ENCODE measurements around the gene NUFIP1.

DNA sequence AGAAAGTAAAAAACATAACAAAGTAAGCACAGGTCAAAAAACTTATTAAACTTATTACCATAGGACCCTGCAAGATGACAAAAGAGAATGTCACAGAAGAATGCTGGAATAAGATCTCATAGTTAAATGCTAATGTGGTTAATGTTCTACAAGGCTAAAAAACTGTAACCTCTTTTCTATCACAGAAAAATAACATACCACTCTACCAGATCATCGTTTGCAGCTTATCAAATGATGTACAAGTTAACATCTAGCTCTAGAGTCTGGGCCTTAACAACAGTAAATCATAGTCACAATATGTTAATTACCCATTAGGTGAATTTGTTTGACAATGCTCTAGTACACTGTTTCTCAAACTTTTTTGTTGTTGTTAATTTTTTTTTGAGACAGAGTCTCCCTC lies 53.0 kb downstream of the NUFIP1 start:
- TF ChIP-seq, protein P1, sequence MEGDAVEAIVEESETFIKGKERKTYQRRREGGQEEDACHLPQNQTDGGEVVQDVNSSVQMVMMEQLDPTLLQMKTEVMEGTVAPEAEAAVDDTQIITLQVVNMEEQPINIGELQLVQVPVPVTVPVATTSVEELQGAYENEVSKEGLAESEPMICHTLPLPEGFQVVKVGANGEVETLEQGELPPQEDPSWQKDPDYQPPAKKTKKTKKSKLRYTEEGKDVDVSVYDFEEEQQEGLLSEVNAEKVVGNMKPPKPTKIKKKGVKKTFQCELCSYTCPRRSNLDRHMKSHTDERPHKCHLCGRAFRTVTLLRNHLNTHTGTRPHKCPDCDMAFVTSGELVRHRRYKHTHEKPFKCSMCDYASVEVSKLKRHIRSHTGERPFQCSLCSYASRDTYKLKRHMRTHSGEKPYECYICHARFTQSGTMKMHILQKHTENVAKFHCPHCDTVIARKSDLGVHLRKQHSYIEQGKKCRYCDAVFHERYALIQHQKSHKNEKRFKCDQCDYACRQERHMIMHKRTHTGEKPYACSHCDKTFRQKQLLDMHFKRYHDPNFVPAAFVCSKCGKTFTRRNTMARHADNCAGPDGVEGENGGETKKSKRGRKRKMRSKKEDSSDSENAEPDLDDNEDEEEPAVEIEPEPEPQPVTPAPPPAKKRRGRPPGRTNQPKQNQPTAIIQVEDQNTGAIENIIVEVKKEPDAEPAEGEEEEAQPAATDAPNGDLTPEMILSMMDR (IDR thresholded peaks at IDR 0.05 in 4 of 5, conservative IDR thresholded peaks at IDR 0.05 in 1 of 5) = no peak
- TF ChIP-seq POLR2A (IDR thresholded peaks at IDR 0.05) = no peak
